HG02571 (cell line): ENCODE data around the gene MYEOV.

Experiments
- ATAC-seq: cut with Tn5 transposase; IDR thresholded peaks from one replicate; pipeline ENCODE4 v1.9.1; 2021; ENCODE audit warnings: mild to moderate bottlenecking, moderate library complexity; ENCODE audit not compliant: unreplicated experiment

Gene MYEOV

DNA sequence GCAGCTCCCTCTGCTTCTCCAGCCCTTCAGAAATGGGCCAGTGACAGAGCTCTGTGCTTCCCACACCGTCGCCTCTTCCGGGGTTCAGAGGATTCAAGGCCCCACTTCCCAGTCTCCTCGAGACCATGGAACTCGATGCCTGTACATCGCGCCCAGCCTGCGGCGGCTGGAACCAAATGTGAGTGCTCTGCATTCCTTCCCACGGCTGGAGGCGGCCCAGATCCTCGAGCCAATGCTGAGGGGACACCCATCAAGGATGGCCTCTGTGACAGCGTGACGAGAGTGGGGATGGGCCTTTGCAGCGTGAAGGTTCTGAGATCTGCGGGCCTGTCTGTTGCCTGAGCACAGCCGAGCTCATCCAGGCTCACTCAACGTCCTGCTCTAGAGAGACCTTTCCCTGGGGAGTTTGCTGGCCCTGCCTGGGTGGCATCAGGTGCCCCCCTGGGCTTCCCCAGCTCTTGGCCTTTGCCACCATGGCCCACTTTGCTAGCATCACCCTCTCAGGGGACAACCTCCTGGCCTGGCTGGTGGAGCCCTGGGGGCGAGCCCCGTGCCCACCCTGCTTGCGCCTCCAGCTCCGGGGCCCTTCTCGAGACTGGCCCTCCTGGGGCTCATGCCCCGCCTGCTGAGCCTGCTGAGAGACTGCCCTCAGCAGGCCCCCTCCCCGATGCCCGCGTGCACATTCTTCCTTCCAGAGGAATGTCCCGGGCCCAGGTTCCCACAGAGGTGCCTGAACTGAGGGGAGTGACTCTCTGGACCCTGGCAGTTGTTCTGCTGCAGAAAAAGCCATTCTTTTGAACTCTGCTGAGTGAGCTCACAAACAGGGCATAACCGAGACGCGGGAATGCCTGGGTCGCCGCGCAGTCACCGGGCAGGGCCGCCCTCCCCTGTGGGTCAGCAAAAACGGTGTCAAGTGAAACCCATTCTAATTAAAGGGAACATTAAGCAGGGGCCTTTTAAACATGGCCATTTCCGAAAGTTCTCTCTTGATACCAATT lies 7.3 kb upstream of the MYEOV start:
- no peak for ATAC-seq

DNA sequence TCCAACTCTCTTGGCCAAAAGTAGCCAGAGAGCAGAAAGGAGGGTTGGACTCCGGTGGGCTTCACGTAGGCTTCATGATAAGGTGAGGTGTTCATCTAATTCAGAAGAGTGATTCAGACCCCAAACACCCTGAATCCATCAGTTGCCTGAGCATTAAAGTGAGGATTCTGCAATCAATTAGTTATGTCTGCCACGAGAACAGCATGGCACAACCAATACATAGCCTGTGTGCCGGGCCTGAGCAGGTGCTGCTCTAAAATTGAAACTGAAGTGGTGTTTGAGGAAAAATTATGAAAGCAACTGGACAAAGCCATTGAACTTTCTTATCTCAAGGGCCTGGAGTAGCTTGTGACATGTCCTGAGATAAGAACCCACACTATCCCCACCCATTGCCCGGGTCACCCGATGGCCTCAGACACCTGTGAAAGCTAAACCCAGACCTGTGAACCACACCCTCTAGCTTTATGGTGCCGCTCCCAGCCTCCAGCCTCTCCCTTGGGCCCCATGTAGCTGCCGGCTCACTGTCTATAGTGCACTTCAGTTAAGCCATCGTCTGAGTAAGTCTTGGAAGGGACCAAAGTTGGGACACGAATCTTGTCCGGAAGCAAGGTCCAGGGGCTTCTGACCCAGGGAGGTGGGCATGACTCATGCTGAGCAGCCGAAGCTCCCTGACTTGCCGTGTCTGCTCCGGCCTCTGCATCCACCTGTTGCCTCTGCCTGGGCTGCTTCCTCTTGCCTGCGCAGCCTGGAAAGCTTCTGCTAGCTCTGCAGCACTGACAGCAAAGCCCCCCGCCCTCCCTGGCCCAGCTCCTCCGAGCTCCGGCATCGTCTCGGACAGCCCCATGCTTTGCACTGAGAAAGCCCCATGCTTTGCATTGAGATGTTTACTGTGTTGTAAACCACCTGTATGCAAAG lies 5.7 kb upstream of the MYEOV start:
- ATAC-seq: no peak

DNA sequence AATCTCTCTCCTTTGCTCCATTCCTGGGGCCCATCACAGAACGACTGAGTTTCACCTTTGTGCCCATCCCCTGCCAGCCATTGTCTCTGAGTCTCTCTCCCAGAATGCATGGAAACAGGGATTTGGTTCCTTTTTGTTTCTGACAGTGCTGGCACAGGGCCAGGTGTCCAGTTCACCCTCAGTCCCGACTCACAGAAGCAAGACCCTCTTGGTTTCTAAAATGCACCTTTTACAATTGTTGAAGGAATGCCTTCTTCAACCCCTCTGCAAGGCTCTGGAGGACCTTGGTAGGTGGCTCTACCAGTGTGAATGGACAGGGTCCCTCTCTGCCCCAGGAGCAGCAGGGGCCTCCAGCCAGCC lies 5.1 kb upstream of the MYEOV start:
- ATAC-seq: no peak

DNA sequence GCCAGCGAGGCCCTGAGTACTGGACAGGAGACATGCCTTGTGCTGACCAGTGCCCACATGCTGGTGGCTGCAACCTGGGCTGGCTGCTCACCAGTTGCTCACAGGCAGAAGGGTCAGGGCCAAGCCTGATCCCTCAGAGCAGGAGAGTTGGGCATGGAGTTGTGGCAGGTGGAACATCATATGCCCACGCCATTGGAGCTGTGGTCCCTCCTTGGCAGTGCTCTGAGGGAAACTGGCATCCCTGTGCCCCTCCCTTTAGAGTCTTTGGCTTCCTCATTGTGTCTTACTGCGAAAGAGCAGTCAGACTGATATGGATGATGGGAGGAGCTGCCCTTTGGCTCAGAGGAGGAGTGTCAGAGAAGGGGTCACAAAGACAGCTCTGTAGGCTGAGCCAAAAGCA lies 3.1 kb upstream of the MYEOV start:
- ATAC-seq: no peak

DNA sequence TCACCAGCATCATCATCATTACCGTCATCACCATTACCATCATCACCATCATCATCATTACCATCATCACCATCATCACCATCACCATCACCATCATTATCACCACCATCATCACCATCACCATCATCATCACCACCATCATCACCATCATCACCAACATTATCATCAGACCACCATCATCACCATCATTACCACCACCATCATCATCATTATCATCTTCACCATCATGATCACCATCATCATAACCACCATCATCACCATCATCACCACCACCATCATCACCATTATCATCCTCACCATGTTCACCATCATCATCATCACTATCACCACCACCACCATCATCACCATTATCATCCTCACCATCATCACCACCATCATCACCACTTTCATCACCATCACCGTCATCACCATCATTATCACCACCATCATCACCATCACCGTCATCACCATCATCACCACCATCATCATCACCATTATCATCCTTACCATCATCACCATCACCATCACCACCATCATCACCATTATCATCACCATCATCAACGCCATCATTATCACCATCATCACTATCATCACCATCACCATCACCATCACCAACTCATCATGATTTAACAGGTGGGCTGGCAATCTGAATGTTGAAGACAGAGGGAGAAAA lies 2.4 kb upstream of the MYEOV start:
- ATAC-seq: no peak

DNA sequence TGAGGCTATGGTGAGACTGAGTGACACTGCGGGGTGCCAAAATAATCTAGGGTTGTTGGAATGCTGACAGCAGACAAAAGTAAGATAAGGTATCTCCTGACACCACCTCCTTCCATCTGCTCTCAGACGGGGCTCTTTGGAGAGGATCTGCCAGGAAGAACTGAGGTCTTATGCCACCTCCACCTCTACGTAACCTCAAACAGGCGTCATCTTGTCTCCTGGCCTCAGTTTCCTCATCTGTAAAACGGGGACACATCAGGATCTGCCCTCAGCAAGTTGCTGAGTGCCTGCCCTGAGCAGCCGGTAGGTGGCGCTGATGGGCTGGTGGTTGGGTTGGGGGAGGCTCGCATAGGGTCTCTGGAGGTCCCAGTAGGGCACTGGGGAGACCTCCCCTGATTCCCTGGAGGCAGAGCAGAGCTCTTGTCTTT lies 1.7 kb upstream of the MYEOV start:
- ATAC-seq: no peak

DNA sequence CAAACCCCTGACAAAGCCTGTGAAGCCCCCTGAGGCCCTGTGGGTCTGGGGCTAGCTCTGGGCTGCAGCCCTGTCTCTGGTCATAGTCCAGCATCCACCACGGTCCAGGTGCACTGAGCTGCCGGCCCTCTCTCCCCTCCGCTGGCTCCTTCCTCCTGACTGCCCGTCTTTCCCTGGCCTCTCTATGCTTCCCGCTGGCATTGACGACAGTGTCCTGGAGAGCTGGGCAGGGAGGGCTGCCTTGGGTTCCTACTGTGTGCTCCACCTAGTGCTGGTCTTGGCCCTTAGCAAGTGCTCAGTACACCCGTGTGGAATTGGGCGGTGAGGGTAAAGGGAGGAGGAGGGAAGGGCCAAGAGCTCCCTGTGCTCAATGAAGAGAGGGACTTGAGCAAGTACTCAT lies 868 bp upstream of the MYEOV start:
- no peak for ATAC-seq

DNA sequence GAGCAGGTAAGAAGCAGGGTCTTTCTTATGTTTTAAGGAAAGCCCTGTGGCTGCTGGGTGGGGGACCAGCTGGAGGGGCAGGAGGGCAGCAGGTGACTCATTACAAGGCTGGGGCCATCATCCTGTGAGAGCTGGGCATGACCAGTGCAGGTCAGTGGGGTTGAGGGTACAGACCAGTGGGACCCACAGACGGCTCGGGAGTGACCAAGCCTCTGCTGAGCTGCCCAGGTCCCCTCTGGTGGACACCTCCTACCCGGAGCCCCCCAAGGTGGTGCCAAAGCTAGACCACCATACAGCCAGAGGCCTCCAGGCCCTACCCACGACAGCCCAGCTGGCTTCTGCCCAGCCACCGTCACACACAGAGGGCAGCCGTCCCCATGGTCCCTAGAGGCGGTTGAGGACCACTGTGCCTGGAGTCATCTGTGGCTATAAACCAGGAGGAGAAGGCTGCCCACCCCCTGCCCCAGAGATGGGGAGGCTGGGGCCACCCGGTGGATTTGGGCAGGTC lies 670 bp downstream of the MYEOV start:
- ATAC-seq: no peak

DNA sequence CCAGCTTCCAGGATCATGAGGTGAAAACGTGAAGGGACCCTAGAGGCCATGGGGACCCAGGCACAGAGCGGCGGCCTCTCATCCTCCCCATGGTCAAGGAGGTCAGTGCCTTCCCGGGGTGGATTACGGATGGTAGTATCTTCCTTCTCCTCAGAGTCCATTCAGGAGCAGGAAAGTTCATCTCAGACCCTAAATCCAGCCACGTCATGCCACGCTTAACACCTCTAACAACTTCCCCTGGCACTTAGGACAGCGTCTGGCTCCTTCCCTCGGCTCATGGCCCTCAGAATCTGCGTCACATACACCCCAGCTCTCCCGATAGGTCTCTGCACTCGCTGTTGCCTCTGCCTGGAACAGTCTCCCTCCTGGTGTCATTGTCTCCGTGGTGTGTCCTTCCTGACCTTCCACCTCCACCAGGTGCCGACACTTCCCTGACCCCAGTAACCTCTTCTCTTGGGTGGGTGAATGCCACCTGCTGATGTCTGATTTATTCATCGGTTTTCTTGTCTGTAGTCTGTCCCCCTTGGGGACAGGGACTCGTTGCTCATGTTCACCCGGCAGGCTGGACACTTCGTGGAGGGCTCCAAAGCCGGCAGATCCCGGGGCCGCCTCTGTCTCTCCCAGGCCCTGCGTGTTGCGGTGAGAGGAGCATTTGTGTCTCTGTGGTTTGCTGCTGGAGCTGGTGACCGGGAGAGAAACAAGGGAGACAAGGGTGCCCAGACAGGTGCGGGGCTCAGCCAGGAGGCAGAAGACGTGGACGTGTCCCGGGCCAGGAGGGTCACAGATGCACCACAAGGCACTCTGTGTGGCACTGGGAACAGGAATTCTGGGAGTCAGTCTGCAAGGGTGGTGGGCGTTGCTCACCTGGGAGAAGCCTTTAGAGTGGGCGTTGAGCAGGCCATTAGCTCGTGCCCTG lies 1.4 kb downstream of the MYEOV start:
- no peak for ATAC-seq

DNA sequence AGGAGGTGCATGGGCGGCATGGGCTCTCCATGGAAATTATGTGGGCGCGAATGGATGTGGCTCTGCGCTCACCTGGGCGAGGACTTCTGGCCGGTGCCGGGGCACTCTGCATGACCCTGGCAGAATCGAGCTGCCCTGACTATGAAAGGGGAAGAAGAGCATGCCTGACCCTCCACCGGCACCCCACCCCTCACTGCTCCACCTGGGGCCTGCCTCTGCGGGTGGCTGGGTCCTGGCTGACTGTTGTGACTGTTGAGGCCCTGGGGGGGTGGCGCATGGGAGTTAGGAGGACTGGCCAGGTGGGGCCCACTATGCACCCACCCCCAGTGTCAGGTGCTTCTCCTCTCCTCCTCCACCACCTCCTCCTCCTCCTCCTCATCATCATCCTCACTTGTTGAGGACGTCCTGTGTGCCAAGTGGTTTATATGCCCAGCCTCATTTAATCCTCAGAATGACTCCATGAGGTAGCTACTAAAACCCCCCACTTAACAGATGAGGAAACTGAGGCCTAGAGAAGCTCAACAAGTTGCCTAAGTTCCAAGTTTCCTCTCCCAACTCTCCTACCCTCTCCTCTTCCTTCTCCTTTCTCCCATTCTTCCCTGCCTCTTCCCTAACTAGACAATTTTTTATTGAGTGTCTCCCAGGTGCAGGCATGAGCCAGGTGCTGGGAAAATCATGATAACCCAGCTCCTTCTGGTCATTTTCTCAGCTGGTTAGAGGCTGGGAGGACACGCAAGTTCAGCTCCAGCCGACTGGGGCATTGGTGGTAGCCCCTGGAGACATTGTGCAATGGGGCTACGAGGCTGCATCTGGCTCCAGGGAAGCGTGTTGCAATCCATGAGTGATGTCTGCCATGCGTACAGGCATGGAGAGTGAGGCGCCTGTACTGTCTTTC lies 2.3 kb downstream of the MYEOV start:
- ATAC-seq: no peak

DNA sequence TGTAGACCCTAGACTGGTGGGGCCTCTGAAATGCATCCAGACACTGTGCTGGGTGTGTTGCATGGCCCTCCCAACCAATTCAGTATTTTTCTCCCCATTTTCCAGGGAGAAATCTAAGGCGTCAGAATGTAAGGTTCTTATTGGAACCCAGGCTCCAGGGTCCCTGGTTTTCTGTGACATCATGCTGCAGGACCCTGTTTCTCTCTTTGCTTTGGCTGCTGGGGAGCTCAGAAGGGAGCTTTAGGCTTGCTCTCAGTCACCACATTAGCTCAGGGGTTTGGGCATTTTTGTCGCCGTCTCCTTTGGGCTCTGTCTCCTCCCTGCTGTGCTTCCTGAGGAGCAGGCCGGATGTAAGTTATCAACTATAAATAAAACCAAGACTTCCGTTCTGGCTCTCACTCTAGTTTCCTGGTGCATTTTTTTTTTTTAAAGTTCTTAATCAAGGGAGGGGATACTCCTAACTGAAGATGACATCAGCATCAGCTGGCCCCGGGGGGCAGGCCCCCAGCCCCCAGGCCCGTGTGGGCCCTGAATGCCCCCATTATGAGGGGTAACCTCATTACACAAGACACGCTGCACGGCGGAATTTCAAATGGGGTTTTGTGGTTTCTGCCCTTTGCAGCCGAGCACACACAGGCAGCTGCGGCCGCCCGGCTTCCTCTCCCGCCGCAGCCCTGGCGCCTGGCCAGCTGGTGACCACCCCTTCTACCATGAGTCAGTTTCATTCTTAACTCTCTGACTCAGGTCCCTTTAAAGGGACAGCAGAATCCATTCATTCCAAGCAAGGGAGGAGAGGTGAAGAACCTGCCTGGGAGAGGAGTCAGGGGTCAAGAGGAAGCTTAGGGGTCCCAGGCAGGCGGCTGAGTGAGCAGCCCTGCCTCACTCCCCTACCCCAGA lies 3.2 kb downstream of the MYEOV start:
- ATAC-seq: peak; percentile 51

DNA sequence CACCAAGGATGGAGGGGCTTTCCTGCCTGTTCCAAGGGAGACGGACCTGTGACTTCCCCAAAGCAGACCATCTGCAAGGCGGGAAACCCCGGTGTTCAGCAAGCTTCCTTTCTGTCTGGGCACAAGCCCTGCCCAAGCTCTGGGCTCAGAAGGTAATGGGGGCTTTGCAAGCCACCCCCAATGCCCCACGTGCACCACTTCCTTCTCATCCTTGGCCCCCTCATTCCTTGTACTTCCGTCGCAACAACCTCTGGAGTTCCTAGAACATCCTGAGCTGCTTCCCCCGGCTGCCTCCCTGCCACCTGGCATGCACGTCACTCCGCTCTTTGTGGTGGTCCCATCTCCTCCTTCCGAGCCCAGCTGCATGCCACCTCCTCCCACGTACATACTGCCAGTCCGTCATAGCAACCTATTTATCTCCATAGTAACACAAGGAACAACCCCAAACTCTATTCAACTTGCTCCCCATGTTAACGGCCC lies 3.9 kb downstream of the MYEOV start:
- ATAC-seq: no peak

DNA sequence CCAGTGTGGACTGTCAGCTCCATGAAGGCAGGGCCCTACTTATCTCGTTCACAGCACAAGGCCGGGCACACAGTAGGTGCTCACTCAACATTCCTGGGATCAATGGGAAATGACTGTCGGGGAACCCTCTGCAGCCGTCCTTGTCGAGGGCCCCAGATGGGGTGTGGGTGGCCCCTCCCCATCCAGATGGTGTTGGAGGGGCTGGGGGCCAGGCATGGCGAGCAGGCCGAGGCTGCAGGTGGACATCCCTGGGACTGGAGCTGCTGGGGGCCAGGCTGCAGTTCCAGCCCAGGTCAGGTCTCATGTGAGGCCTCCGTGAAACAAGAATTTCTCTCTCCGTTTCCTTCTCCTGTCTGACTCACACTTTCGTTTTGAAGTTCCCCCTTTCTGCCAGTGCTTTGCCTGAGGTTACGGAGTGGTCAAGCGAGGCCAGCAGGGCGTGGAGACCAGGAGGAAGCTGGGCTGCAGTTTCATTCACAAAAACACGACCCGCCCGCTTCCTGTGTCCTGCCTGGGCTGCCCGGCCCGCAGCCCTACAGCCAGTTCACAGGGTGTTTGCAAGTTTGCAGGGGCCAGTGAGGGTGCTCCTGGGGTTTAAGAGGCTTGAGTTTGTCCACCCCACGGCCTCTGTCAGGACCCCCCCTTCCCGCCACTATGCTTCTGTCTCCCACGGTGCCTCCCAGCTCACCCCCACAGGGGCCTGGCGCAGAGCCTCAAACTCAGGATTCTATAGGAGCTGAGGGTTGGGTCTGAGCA lies 4.5 kb downstream of the MYEOV start:
- ATAC-seq: peak; percentile 51

DNA sequence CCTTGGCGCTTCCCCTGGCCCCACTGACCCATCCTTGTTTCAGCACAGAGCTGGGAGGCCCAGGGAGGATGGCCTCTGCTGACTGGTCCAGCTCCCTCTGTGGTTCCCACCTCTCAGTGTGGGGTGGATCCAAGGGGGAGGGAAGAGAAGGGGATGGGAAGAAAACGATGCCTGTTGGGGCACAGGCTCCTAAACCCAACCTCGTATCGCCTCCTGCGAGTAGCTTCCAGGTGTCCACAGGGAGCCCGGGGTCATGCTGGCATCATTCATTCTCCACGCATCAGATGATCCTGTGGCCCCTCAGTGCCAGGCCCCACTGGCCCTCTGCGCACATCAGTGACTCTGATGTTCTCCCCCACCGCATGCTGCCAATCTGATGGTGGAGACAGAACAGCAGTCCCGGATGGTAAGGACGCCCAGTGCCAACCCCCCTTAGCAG lies 5.1 kb downstream of the MYEOV start:
- ATAC-seq: no peak

DNA sequence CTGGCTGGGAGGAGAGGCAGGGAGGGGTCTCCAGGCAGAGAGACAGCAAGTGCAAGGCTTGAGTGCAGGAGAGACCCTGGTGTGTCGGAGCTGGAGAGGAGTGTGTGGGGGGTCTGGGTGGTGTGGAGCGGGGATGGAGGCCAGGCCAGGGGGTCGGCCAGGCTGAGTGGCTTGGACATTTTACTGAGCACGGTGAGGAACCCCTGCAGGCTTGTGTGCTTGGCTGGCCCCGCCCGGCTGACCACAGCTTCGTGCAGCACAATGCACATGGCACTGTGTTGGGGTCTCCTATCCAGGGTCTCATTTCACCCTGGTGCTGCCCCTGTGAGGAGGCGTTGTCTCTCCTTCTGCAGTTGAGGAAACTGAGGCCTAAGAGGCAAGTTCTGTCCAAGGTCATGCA lies 5.6 kb downstream of the MYEOV start:
- no peak for ATAC-seq

DNA sequence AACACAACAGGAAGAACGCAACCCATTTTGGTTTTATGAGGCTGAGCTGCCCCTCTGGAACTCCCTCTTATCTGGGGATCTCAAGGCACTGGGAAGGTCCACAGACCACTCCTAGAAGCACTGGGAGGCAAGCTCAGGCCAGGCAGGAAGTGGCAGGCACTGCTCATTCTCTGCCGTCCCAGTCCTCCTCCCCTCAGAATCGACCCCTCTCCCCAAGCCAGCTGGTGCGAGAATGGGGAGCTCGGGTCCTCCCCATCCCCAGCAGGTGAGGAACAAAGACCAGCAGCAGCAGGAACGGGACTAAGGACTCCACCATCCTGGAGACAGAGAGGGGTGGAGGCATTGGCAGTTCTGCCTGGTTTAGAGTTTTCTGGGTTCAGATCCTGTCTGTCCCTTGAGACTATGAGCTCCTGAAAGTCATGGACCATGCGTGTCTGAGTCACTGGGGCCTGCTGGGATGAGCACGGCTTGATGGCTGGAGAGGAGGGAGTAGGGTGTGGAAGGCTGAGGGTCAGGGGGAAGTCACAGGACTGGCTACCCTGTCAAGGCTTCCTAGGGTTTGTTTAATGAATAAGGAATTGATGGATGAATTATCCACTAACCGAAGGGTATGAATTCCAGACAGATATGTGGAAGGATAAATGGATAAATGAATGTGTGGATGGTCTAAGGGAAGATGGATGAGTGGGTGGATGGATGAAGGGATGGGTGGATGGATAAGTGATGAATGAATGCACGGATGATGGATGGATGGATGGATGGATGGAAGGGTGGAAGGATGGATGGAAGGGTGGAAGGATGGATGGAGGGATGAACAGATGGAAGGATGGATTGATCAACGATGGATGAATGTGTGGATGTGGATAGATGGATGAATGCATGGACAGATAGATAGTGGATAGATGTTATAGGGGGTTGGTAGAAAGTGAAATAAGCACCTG lies 6.4 kb downstream of the MYEOV start:
- no peak for ATAC-seq
